Stomach (tissue), 9 donors: ENCODE measurements around the gene CNDP1. TPM values are rescaled to one million over a fixed set of nuclear protein-coding genes. Genes with fewer than 3 reads are reported as not detected.

Source experiments
- DNase-seq, 2 donors: peaks; one replicate each; pipeline versions ENCODE4 v3.0.0 to v3.0.0-alpha.2; 2013 to 2019
- H3K27ac ChIP-seq, 5 donors: fragments of 200-600 bp in 4 of 5; sonication (generic) in 4 of 5; one replicate each; pipeline ENCODE4 v1.5.1; 2013 to 2019; ENCODE audit warnings: mild to moderate bottlenecking in 1 of 5, moderate library complexity in 1 of 5
- H3K27me3 ChIP-seq, 3 donors: fragments of 200-600 bp; sonication (generic); one replicate each; pipeline ENCODE4 v1.5.1; 2017 to 2019; ENCODE audit warnings: mixed run types in 1 of 3
- H3K36me3 ChIP-seq, 4 donors: fragments of 200-600 bp; sonication (generic); 1 replicate in 3 of 4; 2 replicates in 1 of 4; pipeline ENCODE4 v1.5.1; 2016 to 2019
- H3K4me1 ChIP-seq, 4 donors: fragments of 200-600 bp; sonication (generic); one replicate each; pipeline ENCODE4 v1.5.1; 2016 to 2019
- H3K4me3 ChIP-seq, 4 donors: fragments of 200-600 bp; sonication (generic) in 3 of 4; one replicate each; pipeline ENCODE4 v1.5.1; 2016 to 2019; ENCODE audit warnings: mild to moderate bottlenecking in 1 of 4
- H3K9me3 ChIP-seq, 4 donors: fragments of 200-600 bp; sonication (generic); one replicate each; pipeline ENCODE4 v1.5.1; 2016 to 2019
- EP300 ChIP-seq: sonication (generic); formaldehyde crosslinking; IDR thresholded peaks from one replicate; pipeline ENCODE4 v1.6.1; 2017; ENCODE audit warnings: antibody characterized with exemption
- POLR2A ChIP-seq, 4 donors: fragments of 450-650 bp; IDR thresholded peaks; one replicate each; pipeline ENCODE4 v1.6.1; 2016; ENCODE audit warnings: antibody characterized with exemption in 4 of 4, control low read depth in 2 of 4, mild to moderate bottlenecking in 1 of 4, moderate library complexity in 1 of 4
- POLR2AphosphoS5 ChIP-seq, 3 donors: sonication (generic); formaldehyde crosslinking; IDR thresholded peaks; one replicate each; pipeline ENCODE4 v1.6.1; 2016; ENCODE audit warnings: antibody characterized with exemption in 3 of 3
- WGBS, 5 donors: extraction: QIAGEN DNeasy Blood & Tissue Kit in 3 of 5; methylation state at CpG; one replicate each; pipeline versions ENCODE4 v1.1.5 to v1.1.7; 2013 to 2018; 5-methylcytosine and 5-hydroxymethylcytosine counted together
- intact Hi-C: fragments of 100-400 bp; cut with DNase I; formaldehyde crosslinking; loops from one replicate; pipeline ENCODE4 v1.15.1; 2023; ENCODE audit warnings: low total_unique reads
- polyA plus RNA-seq, 3 donors: library from polyadenylated mRNA; stranded (reverse); fragments of 200-250 nt; gene quantifications; one replicate each; pipeline ENCODE4 v1.2.3, GENCODE V29; 2013
- total RNA-seq, 5 donors: library from RNA; depleted of rRNA; stranded (reverse); fragments of >200 nt; gene quantifications; one replicate each; pipeline versions ENCODE4 v1.1.0 to v1.2.3, GENCODE V29; 2014 to 2016
- TF ChIP-seq, protein P1 (sequence below), 7 experiments: fragments of 450-650 bp in 4 of 7; fragments of 200-600 bp in 3 of 7; sonication (generic) in 3 of 7; IDR thresholded peaks; one replicate each; pipeline ENCODE4 v1.5.1; 2016 to 2019; ENCODE audit warnings: antibody characterized with exemption in 7 of 7, control low read depth in 2 of 7, mild to moderate bottlenecking in 1 of 7
- donor health status: healthy with polysubstance abuse.
- donor health status: Bipolar disorder and iron deficiency.
- donor health status: healthy.

CNDP1 gene
- total and polyA plus RNA-seq, 8 donors: 0.13 to 0.72 (median 0.50) TPM; not detected in 5

DNA sequence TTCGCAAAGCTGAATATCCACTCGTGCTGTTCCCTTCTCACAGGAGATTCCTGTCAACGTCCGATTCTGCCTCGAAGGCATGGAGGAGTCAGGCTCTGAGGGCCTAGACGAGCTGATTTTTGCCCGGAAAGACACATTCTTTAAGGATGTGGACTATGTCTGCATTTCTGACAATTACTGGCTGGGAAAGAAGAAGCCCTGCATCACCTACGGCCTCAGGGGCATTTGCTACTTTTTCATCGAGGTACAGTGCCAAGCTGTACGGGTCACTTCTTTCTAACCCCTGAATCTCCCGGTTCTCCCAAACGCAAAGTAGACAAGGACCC, 23.6 kb upstream of the CNDP1 start:
- DNase-seq: no peak
- Histone ChIP-seq H3K9me3 (no peaks in the 10 kb centered on the region), H3K4me3 (no peak overlapping the region), H3K27ac (no peak overlapping the region), H3K27me3 (no peaks in the 10 kb centered on the region), H3K4me1 (peaks cover 33 to 61% (median 40%) of the 10 kb centered on the region in 4 donors), H3K36me3 (peaks cover 72 to 100% (median 98%) of the 10 kb centered on the region in 4 donors)
- intact Hi-C loops: no loop called here
- WGBS, 5 donors: 85 to 92% (median 87%) methylated on average over 12 of the region's 12 CpGs
- TF ChIP-seq POLR2A (IDR thresholded peaks at IDR 0.05): no peak
- no peak for TF ChIP-seq EP300
- TF ChIP-seq, protein P1, sequence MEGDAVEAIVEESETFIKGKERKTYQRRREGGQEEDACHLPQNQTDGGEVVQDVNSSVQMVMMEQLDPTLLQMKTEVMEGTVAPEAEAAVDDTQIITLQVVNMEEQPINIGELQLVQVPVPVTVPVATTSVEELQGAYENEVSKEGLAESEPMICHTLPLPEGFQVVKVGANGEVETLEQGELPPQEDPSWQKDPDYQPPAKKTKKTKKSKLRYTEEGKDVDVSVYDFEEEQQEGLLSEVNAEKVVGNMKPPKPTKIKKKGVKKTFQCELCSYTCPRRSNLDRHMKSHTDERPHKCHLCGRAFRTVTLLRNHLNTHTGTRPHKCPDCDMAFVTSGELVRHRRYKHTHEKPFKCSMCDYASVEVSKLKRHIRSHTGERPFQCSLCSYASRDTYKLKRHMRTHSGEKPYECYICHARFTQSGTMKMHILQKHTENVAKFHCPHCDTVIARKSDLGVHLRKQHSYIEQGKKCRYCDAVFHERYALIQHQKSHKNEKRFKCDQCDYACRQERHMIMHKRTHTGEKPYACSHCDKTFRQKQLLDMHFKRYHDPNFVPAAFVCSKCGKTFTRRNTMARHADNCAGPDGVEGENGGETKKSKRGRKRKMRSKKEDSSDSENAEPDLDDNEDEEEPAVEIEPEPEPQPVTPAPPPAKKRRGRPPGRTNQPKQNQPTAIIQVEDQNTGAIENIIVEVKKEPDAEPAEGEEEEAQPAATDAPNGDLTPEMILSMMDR (IDR thresholded peaks at IDR 0.05): no peak

DNA sequence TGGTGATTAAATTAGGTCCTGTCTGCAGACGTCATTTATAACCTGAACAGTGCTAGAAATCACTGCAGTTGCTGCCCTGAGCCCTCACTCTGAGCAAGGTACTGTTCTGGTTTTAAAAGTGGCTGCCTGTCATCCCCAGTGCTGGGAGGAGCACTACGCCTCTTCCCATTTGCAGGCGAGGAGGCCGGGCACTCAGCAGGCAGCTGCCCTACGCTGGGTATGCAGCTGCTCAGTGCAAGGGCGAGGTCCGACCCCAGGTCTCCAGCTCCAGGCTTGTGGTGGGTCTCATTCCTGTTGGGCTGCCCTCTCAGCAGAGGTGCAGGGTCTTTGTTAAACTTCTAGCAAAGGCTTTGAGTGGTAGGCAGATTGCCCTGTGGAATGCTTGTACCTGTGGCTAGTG, 22.5 kb upstream of the CNDP1 start:
- Histone ChIP-seq H3K27me3 (no peaks in the 10 kb centered on the region), H3K27ac (peak overlapping the region in 2 of 5 donors; percentile 11 to 15), H3K4me1 (peaks cover 25 to 50% (median 30%) of the 10 kb centered on the region in 4 donors), H3K9me3 (no peaks in the 10 kb centered on the region), H3K4me3 (no peak overlapping the region), H3K36me3 (peaks cover 72 to 100% (median 98%) of the 10 kb centered on the region in 4 donors)
- no peak for TF ChIP-seq POLR2A (IDR thresholded peaks at IDR 0.05)
- TF ChIP-seq, protein P1 (IDR thresholded peaks at IDR 0.05): no peak
- intact Hi-C loops: no loop called here
- DNase-seq: peak in 1 of 2 donors; percentile 23
- WGBS, 5 donors: 42 to 80% (median 43%) methylated on average over 5 to 7 of the region's 7 CpGs

DNA sequence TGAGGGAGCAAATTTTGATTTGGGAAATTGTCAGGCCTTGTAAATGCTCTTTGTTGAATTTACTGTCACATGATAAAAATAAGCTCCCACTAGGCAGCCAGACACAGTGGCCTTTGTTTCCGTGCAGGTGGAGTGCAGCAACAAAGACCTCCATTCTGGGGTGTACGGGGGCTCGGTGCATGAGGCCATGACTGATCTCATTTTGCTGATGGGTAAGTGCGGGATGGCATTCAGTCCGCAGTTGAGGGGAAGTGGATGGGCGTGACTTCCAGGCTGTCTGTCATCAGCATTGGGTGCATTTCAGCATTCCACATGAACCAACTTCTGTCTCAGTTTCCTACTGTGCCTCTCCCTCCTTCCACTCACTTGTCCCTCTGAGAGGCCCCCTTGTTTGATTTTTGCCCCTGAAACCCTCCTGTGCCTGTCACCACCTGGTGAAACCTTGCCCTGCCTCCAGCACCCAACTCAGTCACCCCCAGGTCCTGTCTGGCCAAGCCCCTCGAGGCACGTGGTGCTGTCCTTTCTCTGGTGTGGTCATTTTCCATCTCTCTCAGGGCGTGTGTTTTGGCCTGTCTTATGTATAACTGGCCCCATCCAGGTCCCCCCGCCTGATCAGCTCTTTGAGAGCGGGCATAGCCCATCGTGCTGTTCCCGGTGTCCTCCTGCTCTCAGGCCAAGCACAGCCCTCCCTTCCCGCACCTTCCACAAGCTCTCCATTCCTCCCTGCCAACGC, 21.8 kb upstream of the CNDP1 start:
- Histone ChIP-seq H3K4me3 (no peak overlapping the region), H3K9me3 (no peaks in the 10 kb centered on the region), H3K27me3 (no peaks in the 10 kb centered on the region), H3K27ac (no peak overlapping the region), H3K36me3 (peaks cover 72 to 100% (median 98%) of the 10 kb centered on the region in 4 donors), H3K4me1 (peaks cover 19 to 43% (median 23%) of the 10 kb centered on the region in 4 donors)
- TF ChIP-seq POLR2A (IDR thresholded peaks at IDR 0.05) (no peak), EP300 (no peak), POLR2AphosphoS5 (IDR thresholded peaks at IDR 0.05) (no peak)
- TF ChIP-seq, protein P1 (IDR thresholded peaks at IDR 0.05): no peak
- intact Hi-C loops: no loop called here
- DNase-seq: peak in 1 of 2 donors; percentile 20
- WGBS, 5 donors: 72 to 82% (median 77%) methylated on average over 15 of the region's 15 CpGs

DNA sequence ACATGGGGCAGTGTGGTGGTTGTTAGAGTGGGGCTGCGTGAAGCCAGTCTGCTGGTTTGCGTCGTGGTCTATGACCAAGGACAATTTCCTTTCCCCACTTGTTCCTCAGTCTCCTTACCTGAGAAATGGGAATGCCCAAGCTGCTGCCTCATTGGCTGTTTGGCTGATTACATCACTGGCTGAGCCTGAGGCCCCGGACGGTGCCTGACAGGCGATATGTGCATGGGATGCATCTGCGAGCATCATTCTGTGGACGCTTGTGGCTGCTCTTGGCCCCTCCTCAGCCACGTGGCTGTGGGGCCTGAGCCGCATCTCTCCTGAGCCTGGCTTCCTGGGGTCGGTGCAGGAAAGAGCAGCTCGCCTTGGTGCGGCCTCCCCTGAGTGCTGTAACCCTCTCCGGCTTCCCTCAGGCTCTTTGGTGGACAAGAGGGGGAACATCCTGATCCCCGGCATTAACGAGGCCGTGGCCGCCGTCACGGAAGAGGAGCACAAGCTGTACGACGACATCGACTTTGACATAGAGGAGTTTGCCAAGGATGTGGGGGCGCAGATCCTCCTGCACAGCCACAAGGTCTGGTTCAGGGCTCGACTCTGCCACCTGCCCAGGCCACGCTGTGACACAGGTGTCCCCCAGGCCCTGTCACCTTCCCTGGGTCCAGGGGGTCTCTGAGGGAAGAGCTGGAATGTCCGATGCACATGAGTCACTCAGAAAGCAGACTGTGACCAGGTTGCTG, 21.0 kb upstream of the CNDP1 start:
- Histone ChIP-seq H3K4me1 (peaks cover 10 to 35% (median 18%) of the 10 kb centered on the region in 4 donors), H3K27me3 (no peaks in the 10 kb centered on the region), H3K36me3 (peaks cover 75 to 100% (median 98%) of the 10 kb centered on the region in 4 donors), H3K27ac (no peak overlapping the region), H3K9me3 (no peaks in the 10 kb centered on the region), H3K4me3 (no peak overlapping the region)
- peak in 1 of 2 donors; percentile 21 for DNase-seq
- 90 to 94% (median 91%) methylated on average over 20 to 27 of the region's 27 CpGs for WGBS, 5 donors
- intact Hi-C loops: no loop called here
- TF ChIP-seq, protein P1 (IDR thresholded peaks at IDR 0.05): no peak
- TF ChIP-seq EP300 (no peak), POLR2A (IDR thresholded peaks at IDR 0.05) (no peak)
